Fibroblast of pulmonary artery (primary cell): ENCODE data around the gene CRLF3.
"Not testable (repeated sequence)": the region's sequence is repeated elsewhere in the genome, so short reads cannot be mapped to it uniquely, and the experiment has no call there.

Experiments used
- DNase-seq: peaks from one replicate; pipeline ENCODE4 v3.0.0-alpha.2; 2010; ENCODE audit warnings: low read depth
- H3K4me3 ChIP-seq: replicated peaks from 2 replicates; pipeline ENCODE4 v1.5.1; 2011; ENCODE audit warnings: low read depth, mild to moderate bottlenecking, control low read depth, low read length, moderate library complexity
- TF ChIP-seq, protein P1 (sequence below): IDR thresholded peaks from 2 replicates; pipeline ENCODE4 v1.5.1; 2011; ENCODE audit warnings: mild to moderate bottlenecking, control low read depth, low read length, inconsistent platforms; ENCODE audit errors: missing control alignments

CRLF3 gene

DNA sequence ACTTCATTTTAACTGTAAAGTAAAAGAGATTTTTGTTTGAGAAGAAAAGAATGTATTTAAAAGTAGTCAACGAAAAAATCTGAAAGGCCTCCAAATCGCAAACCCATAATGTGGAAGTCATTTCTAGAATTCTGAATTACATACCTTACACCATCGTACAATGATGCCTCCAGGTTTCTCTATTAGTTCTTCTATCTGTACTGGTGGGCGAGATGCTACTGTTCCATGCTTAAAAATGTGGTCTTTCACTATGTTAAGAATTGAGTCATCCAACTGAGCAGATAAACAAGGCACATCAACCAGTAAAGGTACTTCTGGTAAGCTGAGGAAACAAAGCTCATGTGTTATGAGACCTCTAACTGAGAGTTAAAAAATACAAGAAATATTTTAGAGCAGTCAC lies 28.5 kb downstream of the CRLF3 start:
- no peak for DNase-seq
- no peak overlapping the region for H3K4me3 ChIP-seq
- TF ChIP-seq, protein P1, sequence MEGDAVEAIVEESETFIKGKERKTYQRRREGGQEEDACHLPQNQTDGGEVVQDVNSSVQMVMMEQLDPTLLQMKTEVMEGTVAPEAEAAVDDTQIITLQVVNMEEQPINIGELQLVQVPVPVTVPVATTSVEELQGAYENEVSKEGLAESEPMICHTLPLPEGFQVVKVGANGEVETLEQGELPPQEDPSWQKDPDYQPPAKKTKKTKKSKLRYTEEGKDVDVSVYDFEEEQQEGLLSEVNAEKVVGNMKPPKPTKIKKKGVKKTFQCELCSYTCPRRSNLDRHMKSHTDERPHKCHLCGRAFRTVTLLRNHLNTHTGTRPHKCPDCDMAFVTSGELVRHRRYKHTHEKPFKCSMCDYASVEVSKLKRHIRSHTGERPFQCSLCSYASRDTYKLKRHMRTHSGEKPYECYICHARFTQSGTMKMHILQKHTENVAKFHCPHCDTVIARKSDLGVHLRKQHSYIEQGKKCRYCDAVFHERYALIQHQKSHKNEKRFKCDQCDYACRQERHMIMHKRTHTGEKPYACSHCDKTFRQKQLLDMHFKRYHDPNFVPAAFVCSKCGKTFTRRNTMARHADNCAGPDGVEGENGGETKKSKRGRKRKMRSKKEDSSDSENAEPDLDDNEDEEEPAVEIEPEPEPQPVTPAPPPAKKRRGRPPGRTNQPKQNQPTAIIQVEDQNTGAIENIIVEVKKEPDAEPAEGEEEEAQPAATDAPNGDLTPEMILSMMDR = no peak

DNA sequence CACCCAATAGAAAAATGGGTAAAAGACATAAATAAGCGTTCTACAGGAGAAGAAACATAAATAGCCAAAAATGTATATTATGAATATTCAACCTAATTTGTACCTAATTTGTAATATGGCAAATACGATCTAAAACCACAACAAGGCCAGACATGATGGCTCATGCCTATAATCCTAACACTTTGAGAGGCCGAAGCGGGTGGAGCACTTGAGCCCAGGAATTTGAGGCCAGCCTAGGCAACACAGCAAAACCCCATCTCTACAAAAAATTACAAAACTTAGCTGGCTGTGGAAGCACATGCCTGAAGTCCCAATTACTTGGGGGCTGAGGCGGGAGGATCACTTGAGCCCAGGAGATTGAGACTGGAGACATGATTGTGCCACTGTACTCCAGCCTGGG lies 30.1 kb downstream of the CRLF3 start:
- no peak for DNase-seq
- TF ChIP-seq, protein P1 = no peak
- H3K4me3 ChIP-seq = no peak overlapping the region

DNA sequence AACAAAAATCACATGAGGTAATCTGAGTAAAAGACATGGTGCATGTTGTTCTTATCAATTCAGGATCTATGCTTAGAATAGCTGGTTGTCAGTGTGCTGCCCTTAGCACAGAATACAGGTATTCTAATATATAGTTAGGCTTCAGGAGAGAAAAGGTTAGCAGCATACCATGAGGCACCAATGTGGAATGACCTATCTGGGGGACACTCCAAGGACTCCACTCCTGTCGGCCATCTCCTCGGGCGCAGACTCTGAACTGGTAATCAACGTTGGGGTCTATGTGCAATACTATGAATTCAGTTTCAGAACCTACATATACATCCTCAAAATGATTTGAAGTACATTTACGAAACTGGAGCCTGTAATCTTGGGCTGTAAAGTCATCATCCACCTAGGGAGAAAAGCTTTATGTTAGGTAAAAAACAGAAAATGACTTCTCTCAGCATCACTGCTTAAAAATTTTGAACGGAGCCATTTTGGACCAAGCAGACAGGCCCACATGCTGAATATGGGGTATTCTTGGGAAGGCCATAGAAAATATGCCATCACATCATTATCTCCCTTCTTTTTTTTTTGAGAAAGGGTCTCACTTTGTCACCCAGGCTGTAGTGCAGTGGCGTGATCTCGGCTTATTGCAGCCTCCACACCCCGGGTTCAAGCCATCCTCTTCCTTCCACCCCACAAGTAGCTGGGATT lies 31.1 kb downstream of the CRLF3 start:
- H3K4me3 ChIP-seq = no peak overlapping the region
- no peak for DNase-seq
- TF ChIP-seq, protein P1 = no peak

DNA sequence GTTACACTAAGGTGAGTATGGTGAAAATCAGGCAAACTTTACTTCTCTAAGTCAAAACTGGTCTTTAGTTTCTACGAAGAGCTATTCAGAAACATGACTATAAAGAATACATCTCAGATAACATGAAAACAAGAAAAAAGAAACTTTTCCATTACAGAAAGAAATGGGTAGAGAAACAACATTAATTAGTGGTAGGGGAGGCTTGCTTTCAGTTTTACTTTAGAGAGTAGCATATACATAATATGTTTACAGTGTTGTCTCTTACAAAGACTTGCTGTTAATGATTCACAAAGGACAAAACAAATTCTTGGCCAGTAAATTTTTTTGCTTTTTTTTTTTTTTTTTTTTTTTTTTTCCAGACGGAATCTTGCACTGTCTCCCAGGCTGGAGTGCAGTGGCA lies 34.2 kb downstream of the CRLF3 start:
- H3K4me3 ChIP-seq = no peak overlapping the region
- TF ChIP-seq, protein P1 = no peak
- no peak for DNase-seq

DNA sequence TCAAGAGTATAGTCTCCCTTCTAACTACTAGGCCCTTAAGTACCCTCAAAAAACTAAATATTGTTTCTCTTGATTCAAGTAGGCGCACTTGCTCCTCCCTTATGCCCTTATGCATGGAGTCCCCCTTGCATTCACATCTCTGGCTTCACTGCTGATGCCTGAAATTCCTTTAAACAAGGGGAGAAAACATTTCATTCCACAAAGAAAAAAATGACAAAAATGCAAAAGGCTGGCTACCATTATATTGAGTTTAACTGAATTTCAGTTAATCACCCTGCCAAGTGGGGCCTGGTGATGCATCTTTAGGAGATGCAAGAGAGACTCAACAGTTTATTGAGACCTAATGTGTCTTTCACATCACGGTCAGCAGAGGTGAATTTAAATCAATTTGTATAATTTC lies 35.6 kb downstream of the CRLF3 start:
- TF ChIP-seq, protein P1 = no peak
- no peak for DNase-seq
- no peak overlapping the region for H3K4me3 ChIP-seq

DNA sequence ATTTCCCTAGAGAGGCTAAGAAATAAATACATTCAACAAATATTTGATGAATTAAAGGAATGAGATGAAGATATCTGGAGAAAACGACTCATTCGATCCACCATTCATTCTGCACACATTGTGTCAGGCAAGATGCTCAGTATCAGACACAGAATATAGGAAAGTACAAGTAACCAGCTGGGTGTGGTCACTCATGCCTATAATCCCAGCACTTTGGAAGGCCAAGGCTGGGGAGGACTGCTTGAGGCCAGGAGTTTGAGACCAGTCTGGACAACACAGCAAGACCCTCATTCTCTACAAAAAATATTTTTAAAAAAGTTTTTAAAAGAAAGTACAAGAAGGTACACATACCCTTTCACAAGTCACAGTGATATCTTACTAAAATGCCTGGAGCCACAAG lies 42.3 kb downstream of the CRLF3 start:
- H3K4me3 ChIP-seq = no peak overlapping the region
- no peak for DNase-seq
- TF ChIP-seq, protein P1 = no peak

DNA sequence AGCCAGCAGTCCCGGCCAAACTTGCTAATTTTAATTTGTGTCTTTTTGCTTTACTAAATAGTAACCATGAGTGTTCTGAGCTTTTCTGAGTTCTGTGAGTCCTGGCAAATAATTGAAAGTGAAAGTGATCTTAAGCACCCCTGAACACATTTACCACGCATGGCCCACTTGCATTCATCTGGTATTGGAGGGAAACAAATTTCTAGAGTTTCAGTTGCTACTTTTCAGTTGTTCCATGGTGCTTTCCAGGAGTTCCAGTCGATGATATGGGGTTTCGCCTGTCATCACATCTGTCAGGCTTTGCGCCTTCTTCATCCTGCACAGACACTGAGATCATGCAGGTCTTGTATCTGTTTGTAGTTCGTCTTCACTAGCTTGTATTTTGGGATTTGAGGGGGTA lies 44.1 kb downstream of the CRLF3 start:
- no peak overlapping the region for H3K4me3 ChIP-seq
- no peak for DNase-seq
- TF ChIP-seq, protein P1 = no peak

DNA sequence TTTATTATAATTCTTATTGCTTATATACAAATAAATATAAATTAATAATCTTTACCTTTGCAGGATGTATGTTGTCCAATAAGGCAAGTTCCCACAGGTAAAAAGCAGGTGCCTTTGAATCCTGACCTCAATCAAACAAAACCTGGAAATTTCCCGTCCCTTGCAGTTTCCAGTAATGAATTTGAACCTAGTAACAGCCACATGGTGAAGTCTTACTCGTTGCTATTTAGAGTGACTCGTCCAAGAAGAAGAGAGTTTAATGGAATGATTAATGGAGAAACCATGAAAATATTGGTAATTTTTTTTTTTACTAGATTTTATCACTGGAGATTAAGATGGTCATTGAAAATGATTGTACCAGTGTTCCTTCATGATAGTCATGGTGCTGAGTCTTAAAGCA lies 55.7 kb downstream of the CRLF3 start:
- not testable (repeated sequence) for H3K4me3 ChIP-seq, DNase-seq

DNA sequence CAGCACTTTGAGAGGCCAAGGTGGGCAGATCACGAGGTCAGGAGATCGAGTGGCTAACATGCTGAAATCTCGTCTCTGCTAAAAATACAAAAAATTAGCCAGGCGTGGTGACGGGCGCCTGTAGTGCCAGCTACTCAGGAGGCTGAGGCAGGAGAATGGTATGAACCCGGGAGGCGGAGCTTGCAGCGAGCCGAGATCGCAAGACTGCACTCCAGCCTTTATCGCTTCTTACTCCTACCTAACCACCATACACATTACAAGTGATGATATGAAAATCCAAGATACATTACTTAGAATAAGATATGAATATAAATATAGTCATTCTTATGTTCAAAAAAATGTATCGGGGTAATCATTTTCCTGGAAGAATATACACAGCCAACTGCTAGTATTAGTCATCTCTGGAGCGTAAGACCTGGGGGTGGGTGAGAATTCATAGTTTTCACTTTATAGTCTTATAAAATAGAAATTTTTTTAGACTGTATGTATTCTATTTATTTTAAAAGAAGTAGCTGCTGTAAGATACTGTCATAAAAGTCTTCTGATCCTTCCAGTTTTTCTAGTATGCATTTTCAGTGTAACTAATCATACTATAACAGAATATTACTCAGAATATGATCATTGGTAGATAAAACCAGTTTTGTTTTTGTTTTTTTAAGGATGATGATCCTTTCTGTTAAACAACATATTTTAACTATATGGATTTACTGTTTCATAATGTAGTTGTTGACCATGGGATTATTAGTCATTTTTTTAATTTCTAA lies 56.7 kb downstream of the CRLF3 start:
- not testable (repeated sequence) for DNase-seq, H3K4me3 ChIP-seq
